ENCODE measurements around the gene CCDC6. TPM values are rescaled to one million over a fixed set of nuclear protein-coding genes. Genes with fewer than 3 reads are reported as not detected.
A peak's percentile ranks its signal among the peaks of the same experiment; 100 is the strongest.

The CCDC6 gene
- total and polyA plus RNA-seq, 12 donors = 4.4 to 22.8 (median 17.0) TPM

GRCh38 chr10:59865101-59865500, 41.3 kb downstream of the CCDC6 start:
- Histone ChIP-seq H3K4me1 (peaks cover 0 to 45% (median 20%) of the 10 kb centered on the region in 9 donors), H3K36me3 (no peaks in the 10 kb centered on the region), H3K27me3 (no peaks in the 10 kb centered on the region), H3K4me3 (no peak overlapping the region), H3K27ac (peak overlapping the region in 1 of 10 donors; percentile 25), H3K9me3 (no peaks in the 10 kb centered on the region)
- intact Hi-C loops (cut with DNase I) = loop anchor here in 6 of 10 donors (2.0 to 10.0 kb wide), 5 partner anchors 42 to 180 kb away; partner anchors contain the start of gene CCDC6 (in 5 of the 6)
- WGBS, 2 donors = 45 to 48% methylated on average over 5 of the region's 5 CpGs
- peak in 1 of 2 donors; percentile 40 for DNase-seq
- TF ChIP-seq CTCF (IDR thresholded peaks at IDR 0.05) = peak in 7 of 9 donors; percentile 38 to 68 (median 51)
- ATAC-seq = peak; percentile 67 to 88 (median 76)

GRCh38 chr10:59864141-59864962, 42.0 kb downstream of the CCDC6 start:
- no peaks in the 10 kb centered on the region for H3K36me3 ChIP-seq
- peaks cover 0 to 45% (median 20%) of the 10 kb centered on the region in 9 donors for H3K4me1 ChIP-seq
- H3K27me3 ChIP-seq = no peaks in the 10 kb centered on the region
- intact Hi-C loops (cut with DNase I) = loop anchor here in 5 of 10 donors (2.0 to 10.0 kb wide), 4 partner anchors 42 to 180 kb away; partner anchors contain the start of gene CCDC6 (in 1 of the 5)
- ATAC-seq (peak; percentile 28 to 58 (median 48)), DNase-seq (no peak)
- 49 to 55% methylated on average over 5 of the region's 5 CpGs for WGBS, 2 donors
- H3K4me3 ChIP-seq = no peak overlapping the region
- peak overlapping the region in 5 of 10 donors; percentile 3 to 41 (median 25) for H3K27ac ChIP-seq
- no peak for TF ChIP-seq CTCF (IDR thresholded peaks at IDR 0.05)
- no peaks in the 10 kb centered on the region for H3K9me3 ChIP-seq

- TF ChIP-seq CTCF (IDR thresholded peaks at IDR 0.05) = no peak
- ATAC-seq (no peak), DNase-seq (no peak)
- Histone ChIP-seq H3K27me3 (no peaks in the 10 kb centered on the region), H3K36me3 (no peaks in the 10 kb centered on the region), H3K4me1 (peaks cover 0 to 54% (median 17%) of the 10 kb centered on the region in 9 donors), H3K27ac (no peak overlapping the region), H3K9me3 (no peaks in the 10 kb centered on the region), H3K4me3 (no peak overlapping the region)
- intact Hi-C loops (cut with DNase I) = no loop called here
- 91 to 98% methylated on average over 6 of the region's 6 CpGs for WGBS, 2 donors
Observed at GRCh38 chr10:59859570-59859969, 46.8 kb downstream of the CCDC6 start.

- TF ChIP-seq CTCF (IDR thresholded peaks at IDR 0.05) = no peak
Observed at GRCh38 chr10:59857921-59858320, 48.4 kb downstream of the CCDC6 start.

More at GRCh38 chr10:59857921-59858320, 48.4 kb downstream of the CCDC6 start:
- no peak overlapping the region for H3K4me3 ChIP-seq
- no peaks in the 10 kb centered on the region for H3K27me3 ChIP-seq
- H3K9me3 ChIP-seq = no peaks in the 10 kb centered on the region
- no peak overlapping the region for H3K27ac ChIP-seq
- WGBS, 2 donors = 87 to 92% methylated on average over 3 of the region's 3 CpGs
- intact Hi-C loops (cut with DNase I) = no loop called here
- peaks cover 0 to 58% (median 18%) of the 10 kb centered on the region in 9 donors for H3K4me1 ChIP-seq
- DNase-seq (no peak), ATAC-seq (no peak)
- H3K36me3 ChIP-seq = no peaks in the 10 kb centered on the region
